ENCODE data around the gene DEFB131A.
"Not testable (repeated sequence)": the region's sequence is repeated elsewhere in the genome, so short reads cannot be mapped to it uniquely, and the experiment has no call there.

- TF ChIP-seq CTCF (conservative IDR thresholded peaks at IDR 0.05); ZFX (IDR thresholded peaks at IDR 0.05): not testable (repeated sequence)
These were observed 14.2 kb upstream of the DEFB131A start for GRCh38 chr4:9430061-9430460.

Measured in C4-2B (cell line).